T47D (cell line): ENCODE results near the gene HMHB1.
"Not testable (repeated sequence)": the region's sequence is repeated elsewhere in the genome, so short reads cannot be mapped to it uniquely, and the experiment has no call there.

Experiments used
- DNase-seq, 2 experiments: peaks; one replicate each; pipeline versions ENCODE4 v3.0.0 to v3.0.0-alpha.2; 2011 to 2012; ENCODE audit warnings: low read depth in 1 of 2, low spot score in 1 of 2
- JUND ChIP-seq: IDR thresholded peaks from 2 replicates; pipeline ENCODE4 v1.6.1; 2012; ENCODE audit warnings: low read depth
- in situ Hi-C: cut with HindIII; loops from 2 replicates; pipeline ENCODE4 v1.10.0; 2016; ENCODE audit warnings: low sequenced_read_pairs, low pct_unique_long_range_greater_than_20kb

The HMHB1 gene

DNA sequence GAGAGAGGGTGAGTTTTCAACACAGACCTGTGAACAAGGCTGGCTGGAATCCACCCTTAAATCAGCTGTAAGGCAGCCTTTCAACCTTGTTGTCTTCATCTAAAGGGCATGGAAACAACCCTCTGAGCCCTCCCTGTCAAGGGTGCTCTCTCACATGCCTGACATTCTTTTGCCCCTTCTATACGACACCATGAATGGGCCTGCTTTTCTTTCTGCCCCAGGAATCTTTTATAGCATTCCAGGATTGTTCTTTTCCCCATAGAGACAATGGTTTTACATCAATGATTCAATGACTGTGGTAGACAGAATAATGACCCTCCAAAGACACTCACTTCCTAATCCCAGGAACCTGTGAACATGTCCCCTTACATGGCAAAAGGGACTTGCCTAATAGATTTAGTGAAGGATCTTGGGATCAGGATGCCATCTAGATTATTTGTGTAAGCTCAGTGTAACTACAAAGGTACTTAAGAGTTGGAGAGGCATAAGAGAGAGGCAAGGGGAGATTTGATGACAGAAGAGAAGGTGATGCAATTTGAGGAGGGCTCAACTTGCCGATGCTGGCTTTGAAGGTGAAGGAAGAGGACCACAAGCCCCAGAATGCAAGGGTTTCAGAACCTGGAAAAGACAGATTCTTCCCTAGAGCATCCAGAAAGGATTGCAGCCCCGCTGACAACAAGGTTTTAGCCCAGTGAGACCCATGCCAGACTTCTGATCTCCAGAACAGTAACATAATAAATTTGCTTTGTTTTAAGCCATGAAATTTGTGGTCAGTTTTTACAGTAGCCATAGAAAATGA lies 29.2 kb upstream of the HMHB1 start:
- in situ Hi-C loops, result no loop called here
- DNase-seq, result no peak
- TF ChIP-seq JUND, result no peak

DNA sequence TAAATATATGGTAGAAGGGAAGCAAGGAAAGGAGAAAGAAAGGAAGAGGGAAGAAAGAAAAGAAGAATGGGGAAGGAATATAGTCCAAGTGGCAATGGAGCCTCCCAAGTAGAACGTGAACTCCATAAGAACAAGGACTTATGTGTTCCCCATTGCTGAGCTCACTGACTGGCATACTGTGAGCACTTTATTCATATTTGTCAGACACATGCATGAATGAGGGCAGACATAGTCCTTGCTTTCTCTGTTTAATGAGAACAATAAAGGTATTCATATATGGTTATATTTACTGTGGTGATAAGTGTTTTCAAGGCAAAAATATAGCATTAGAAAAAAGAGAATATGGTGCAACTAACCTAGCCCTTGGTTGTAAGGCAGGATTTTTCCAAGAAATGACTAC lies 23.6 kb upstream of the HMHB1 start:
- in situ Hi-C loops, result no loop called here
- TF ChIP-seq JUND, result no peak
- no peak for DNase-seq

DNA sequence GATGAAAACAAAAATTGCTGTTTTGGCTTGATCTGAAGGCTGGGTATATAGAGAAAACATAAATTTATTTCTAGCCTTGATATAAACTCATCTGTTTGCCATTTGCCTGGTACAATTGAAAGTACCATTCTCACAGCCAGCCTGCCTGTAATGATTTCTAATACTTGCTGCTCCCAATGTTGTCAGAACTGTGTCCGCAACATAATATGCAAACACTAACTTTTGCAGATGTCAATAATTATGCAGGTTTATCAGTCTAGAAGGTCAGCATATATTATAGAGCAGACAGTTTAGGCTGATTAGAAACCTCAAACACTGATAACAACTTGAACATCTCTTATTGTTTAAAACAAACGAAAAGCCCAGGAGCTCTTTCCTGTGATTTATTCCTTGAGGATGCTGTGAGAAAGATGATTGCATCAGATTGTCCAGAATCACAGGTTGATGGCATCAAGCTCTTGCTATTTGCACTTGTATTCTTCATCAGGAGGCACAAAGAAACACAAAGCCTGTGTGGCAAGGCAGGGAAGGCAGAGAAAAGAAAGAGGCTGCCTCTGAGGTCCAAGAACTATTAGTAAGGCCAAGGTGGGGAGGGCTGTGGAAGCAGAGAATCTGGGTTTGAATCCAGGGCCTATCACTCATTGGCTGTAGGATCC lies 21.4 kb upstream of the HMHB1 start:
- no peak for TF ChIP-seq JUND
- in situ Hi-C loops, result no loop called here
- DNase-seq, result no peak

DNA sequence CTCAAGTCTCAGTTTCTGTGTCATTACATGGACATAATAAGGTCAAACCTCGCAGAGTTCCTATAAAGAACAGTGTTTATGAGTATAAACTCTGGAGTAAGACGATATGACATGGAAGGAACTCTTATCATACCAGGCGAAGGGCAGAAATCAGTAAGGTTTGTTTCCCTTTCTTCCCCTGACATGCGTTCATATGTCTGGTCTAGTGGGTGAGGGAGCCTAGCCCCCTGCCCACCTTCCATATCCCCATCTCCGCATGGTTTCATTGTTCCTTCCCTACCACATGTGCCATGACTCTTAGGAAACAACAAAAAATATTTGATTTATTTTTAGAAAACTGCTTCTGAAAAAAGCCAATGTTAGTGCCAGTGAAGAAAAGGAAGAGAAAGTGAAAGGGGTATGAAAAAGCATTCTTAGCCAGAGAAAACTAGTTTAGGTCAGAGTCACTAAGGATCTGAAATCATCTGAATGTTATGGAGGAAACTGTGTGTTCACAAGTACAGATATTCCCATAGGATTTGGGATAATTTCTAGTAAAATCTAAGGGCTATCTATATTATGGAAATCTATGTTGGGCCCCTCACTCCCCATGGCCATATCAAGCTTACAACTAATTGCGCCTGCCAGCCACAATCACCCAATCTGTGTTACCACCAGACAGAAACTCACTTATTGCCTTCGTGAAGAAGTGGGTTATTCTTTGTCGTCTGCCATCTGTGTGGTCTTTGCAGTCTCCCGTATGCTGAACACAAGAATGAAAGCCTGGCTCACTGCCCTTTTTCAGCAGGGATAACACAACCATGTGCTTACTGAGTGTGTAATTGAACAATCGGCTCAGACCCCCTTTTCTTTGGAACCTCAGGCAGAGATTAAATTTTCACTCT lies 19.9 kb upstream of the HMHB1 start:
- DNase-seq, result no peak
- TF ChIP-seq JUND, result no peak
- in situ Hi-C loops, result no loop called here

DNA sequence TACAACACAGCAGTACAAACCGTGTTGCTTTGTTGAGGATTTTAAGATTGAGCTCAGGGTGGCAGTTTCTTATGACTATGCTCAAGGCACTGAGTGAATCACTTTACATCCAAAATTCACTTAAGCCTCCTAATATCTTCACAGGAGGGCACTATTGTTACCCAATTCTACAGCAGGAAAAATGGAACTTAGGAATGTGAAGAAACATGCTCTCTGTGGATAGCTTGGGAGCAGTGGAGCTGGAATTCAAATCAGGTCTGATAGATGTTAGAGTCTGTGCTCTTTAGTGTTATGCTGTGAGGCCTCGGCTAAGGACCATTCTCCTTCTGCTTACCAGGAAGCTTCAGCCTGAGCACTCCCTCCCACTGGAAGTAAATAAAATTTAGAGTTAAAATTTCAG lies 18.7 kb upstream of the HMHB1 start:
- in situ Hi-C loops, result no loop called here
- no peak for DNase-seq
- TF ChIP-seq JUND, result no peak

DNA sequence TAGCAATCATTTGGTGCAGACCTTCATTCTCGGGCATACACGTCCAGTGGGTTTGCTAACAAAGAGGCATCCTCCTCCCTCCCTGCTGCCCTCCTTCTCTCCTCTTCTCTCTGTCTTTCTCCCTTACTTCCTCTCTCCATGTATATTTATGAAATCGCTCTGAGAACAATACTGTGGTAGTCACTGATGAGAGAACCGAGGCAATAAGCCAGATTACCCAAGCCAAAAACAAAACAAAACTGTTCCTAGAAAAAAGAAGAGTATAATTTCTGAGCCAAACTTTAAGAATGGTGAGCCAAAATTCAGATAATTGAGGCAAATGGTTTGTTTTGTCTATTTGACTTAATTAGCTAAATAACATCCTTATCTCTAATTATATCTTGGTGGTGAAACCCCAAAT lies 15.8 kb upstream of the HMHB1 start:
- in situ Hi-C loops, result no loop called here
- DNase-seq, result no peak
- TF ChIP-seq JUND, result no peak

DNA sequence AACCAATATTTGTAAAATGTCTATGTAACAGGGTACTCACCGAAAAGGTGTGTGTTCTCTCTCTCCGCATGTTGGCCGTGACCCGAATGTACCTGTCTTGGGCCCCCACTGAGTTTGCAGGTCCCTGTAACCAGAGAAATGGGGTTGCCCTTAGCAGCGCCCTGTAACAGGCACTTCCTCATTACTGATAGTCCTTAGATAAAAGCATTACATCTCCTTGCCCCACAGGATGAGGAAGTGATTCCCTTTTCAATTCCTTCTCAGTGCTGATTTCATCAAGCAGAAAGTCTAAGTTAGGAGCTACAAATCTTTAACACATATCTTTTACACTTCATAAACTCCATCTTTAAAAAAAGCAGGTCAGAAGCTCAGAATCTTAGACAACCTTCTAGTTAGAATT lies 15.2 kb upstream of the HMHB1 start:
- no peak for TF ChIP-seq JUND
- in situ Hi-C loops, result no loop called here
- DNase-seq, result no peak

DNA sequence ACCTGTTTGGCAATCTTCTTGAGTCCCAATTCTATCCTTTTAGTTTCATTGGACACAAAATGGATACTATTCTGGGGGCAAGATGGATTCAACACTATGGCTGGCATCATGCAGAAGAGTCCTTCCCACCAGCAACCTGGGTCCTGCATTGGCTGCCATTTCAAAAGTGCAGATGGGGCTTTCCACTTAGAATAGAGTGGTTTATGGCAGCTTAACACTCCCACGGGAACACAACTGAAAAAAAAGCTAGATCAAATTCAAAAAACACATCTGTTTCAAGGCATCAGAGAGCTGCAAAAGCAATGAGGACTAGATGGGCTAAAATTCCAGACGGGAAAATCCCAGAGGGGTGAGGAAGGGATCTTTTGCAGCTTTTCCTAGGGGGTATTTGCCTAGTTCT lies 11.2 kb upstream of the HMHB1 start:
- no peak for TF ChIP-seq JUND
- DNase-seq, result no peak
- in situ Hi-C loops, result no loop called here

DNA sequence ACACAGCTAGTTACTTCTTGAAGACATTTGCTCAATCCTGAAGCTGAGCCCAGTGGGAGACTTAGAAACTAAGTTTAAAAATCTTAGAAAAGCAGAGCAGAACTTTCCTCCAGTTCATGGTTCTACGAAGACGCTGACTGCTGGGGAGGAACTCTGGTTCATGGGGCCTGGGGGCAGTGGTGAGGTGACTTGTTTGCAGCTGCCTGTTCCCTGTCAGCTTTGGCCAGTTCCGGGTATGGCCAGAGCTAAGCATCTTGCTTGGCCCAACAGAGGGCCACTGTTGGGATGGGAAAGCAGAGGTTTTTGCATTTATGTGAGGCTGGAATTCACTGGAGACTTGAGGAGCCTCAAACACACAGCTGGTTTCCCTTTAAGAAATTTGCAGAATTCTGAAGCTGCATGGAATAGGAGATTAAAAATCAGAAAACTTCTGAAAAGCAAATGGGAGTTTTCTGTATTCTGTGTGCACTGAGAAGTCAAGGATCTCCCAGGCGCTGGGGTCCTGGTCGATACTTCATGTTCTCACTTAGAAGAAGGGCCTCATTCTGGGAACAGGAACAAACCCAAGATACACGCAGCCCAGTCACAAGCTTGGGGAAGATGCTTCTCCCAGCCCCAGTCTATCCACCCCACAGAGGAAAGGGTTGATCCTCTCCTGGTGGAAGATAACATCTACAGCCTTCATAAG lies 10.6 kb upstream of the HMHB1 start:
- in situ Hi-C loops, result no loop called here
- no peak for TF ChIP-seq JUND
- no peak for DNase-seq

DNA sequence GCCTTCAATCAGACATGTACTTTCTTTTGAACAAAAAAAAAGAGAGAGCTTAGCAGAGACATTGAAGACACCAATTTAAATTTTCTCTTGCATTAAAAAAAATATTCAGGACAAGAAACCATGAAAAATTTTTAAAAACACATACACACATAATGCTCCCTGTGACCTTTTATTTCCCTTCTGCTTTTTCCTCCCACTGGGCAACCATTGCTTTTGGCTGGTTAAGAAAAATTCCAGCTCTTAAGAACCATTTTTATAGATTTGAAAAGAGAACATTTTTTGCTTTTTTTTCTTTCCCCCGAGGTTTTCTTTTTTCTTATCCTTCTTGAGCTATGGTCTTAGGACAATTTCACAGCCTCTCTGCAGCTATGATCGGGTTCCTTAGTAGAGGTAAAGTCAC lies 6.1 kb upstream of the HMHB1 start:
- TF ChIP-seq JUND, result no peak
- in situ Hi-C loops, result no loop called here

DNA sequence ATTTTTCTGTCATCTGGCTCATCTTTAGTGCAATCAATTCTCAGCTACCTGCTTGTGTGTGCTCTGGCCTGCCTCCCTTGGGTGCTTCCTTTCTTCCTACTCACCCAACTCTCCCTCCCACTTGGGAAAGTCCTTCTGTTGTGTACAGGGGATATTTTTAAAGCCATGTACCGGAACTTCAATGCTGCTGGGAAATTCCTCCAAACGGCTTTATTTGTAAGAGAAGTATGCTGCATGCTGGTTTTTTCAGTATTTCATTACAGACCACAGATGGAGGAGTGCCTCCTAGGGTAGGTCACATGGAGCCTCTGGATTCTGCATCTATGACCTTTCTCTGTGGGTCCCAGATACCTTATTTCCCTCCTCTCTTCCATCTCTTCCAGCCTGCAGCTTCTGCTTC lies 5.4 kb upstream of the HMHB1 start:
- no peak for TF ChIP-seq JUND
- in situ Hi-C loops, result no loop called here
- DNase-seq, result no peak

More for the DNA sequence above, 6.1 kb upstream of the HMHB1 start:
- no peak for DNase-seq

DNA sequence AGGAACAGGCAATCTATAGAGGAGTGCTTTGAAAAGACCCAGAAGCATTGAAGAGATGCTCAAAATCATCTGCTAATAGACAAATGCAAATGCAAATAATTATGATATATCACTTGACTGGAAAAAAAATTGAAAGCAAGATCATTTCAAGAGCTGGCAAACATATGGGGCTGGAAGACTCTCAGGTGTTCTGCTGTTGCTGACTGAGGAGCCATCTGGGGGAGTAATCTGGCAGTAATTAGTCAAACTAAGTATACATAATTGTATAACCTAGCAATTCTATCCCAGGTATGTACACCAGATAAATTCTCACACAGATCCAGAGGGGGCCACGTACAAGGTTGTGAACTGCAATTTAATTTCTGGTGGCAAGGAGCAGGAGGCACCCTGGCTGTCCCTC lies 4.6 kb upstream of the HMHB1 start:
- in situ Hi-C loops, result no loop called here
- TF ChIP-seq JUND, result no peak
- no peak for DNase-seq

DNA sequence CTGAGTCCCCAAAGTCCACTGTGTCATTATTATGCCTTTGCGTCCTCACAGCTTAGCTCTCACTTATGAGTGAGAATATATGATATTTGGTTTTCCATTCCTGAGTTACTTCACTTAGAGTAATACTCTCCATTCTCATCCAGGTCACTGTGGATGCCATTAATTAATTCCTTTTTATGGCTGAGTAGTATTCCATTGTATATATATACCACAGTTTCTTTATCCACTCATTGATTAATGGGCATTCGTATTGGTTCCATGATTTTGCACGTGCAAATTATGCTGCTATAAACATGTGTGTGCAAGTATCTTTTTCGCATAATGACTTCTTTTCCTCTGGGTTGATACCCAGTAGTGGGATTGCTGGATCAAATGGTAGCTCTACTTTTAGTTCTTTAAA lies 4.4 kb downstream of the HMHB1 start:
- in situ Hi-C loops, result not testable (repeated sequence)

More for the DNA sequence above, 4.4 kb downstream of the HMHB1 start:
- DNase-seq, result not testable (repeated sequence)
